Type B pancreatic cell (in vitro differentiated cells): Measurements from ENCODE around the gene ARL13A. TPM values are rescaled to one million over a fixed set of nuclear protein-coding genes. Genes with fewer than 3 reads are reported as not detected.

Experiments used
- DNase-seq: peaks from one replicate; pipeline ENCODE4 v3.0.0; 2021; ENCODE audit warnings: mixed read lengths; ENCODE audit not compliant: unreplicated experiment; ENCODE audit errors: extremely low spot score
- H3K27ac Mint-ChIP-seq: 2 replicates; pipeline ENCODE4 v1.8.0; 2021; ENCODE audit warnings: mild to moderate bottlenecking, mixed read lengths
- H3K27me3 Mint-ChIP-seq: 2 replicates; pipeline ENCODE4 v1.8.0; 2021; ENCODE audit warnings: mixed read lengths
- H3K36me3 Mint-ChIP-seq: 2 replicates; pipeline ENCODE4 v1.8.0; 2021; ENCODE audit warnings: mixed read lengths
- H3K4me1 Mint-ChIP-seq: one replicate; pipeline ENCODE4 v1.8.0; 2021; ENCODE audit warnings: mixed read lengths; ENCODE audit not compliant: unreplicated experiment
- H3K4me3 Mint-ChIP-seq: 2 replicates; pipeline ENCODE4 v1.8.0; 2021; ENCODE audit warnings: mild to moderate bottlenecking, mixed read lengths
- H3K9me3 Mint-ChIP-seq: 2 replicates; pipeline ENCODE4 v1.8.0; 2021; ENCODE audit warnings: mixed read lengths
- CTCF ChIP-seq: fragments of 200-600 bp; sonication (generic); conservative IDR thresholded peaks from 2 replicates; pipeline ENCODE4 v1.5.0; 2021; ENCODE audit warnings: antibody characterized with exemption, mild to moderate bottlenecking
- total RNA-seq: library from RNA; stranded (reverse); gene quantifications from 2 replicates; pipeline ENCODE4 v1.2.1, GENCODE V29; 2021; ENCODE audit warnings: low replicate concordance

ARL13A gene
- total RNA-seq, 1 donor from 2014 or later = not detected

GRCh38 chrX:101025126-101025525 lies 55.6 kb downstream of the ARL13A start:
- no peak for TF ChIP-seq CTCF
- H3K4me1 Mint-ChIP-seq = no peaks in the 10 kb centered on the region
- no peak overlapping the region for H3K4me3 Mint-ChIP-seq
- no peak for DNase-seq
- peaks cover 23% of the 10 kb centered on the region for H3K36me3 Mint-ChIP-seq
- H3K9me3 Mint-ChIP-seq = no peaks in the 10 kb centered on the region
- H3K27me3 Mint-ChIP-seq = no peaks in the 10 kb centered on the region
- no peak overlapping the region for H3K27ac Mint-ChIP-seq

- H3K27me3 Mint-ChIP-seq = no peaks in the 10 kb centered on the region
- H3K4me3 Mint-ChIP-seq = no peak overlapping the region
- H3K9me3 Mint-ChIP-seq = no peaks in the 10 kb centered on the region
- no peak overlapping the region for H3K27ac Mint-ChIP-seq
- peaks cover 17% of the 10 kb centered on the region for H3K36me3 Mint-ChIP-seq
- no peaks in the 10 kb centered on the region for H3K4me1 Mint-ChIP-seq
- DNase-seq = no peak
- no peak for TF ChIP-seq CTCF
These were observed 59.1 kb downstream of the ARL13A start for GRCh38 chrX:101028562-101028961.

- Mint-ChIP-seq H3K4me1 (no peaks in the 10 kb centered on the region), H3K9me3 (no peaks in the 10 kb centered on the region), H3K27me3 (no peaks in the 10 kb centered on the region), H3K4me3 (no peak overlapping the region), H3K36me3 (peaks cover 17% of the 10 kb centered on the region), H3K27ac (no peak overlapping the region)
- no peak for TF ChIP-seq CTCF
- DNase-seq = no peak
These were observed 60.2 kb downstream of the ARL13A start for GRCh38 chrX:101029665-101030064.

- H3K9me3 Mint-ChIP-seq = peaks cover 4% of the 10 kb centered on the region
- H3K27me3 Mint-ChIP-seq = no peaks in the 10 kb centered on the region
- H3K36me3 Mint-ChIP-seq = no peaks in the 10 kb centered on the region
These were observed 67.7 kb downstream of the ARL13A start for GRCh38 chrX:101037231-101037630.

GRCh38 chrX:101040197-101040596 lies 70.7 kb downstream of the ARL13A start:
- Mint-ChIP-seq H3K4me3 (no peak overlapping the region), H3K27ac (no peak overlapping the region), H3K9me3 (peaks cover 4% of the 10 kb centered on the region), H3K36me3 (no peaks in the 10 kb centered on the region), H3K4me1 (no peaks in the 10 kb centered on the region), H3K27me3 (no peaks in the 10 kb centered on the region)
- no peak for TF ChIP-seq CTCF
- no peak for DNase-seq

More at GRCh38 chrX:101037231-101037630, 67.7 kb downstream of the ARL13A start:
- H3K27ac Mint-ChIP-seq = no peak overlapping the region
- H3K4me3 Mint-ChIP-seq = no peak overlapping the region
- DNase-seq = no peak
- no peaks in the 10 kb centered on the region for H3K4me1 Mint-ChIP-seq
- TF ChIP-seq CTCF = no peak

Other genes with a start within 250 kb of the ARL13A start
- 4.0 and 7.8 TPM in 2 replicates for gene SYTL4, start 237.6 kb upstream of the ARL13A start, total RNA-seq
- 20.5 and 24.7 TPM in 2 replicates for gene CSTF2, start 149.3 kb upstream of the ARL13A start, total RNA-seq
- 0.70 and 1.2 TPM in 2 replicates for gene NOX1, start 95.3 kb upstream of the ARL13A start, total RNA-seq
- 1.7 and 5.0 TPM in 2 replicates for gene XKRX, start 40.8 kb upstream of the ARL13A start, total RNA-seq
- gene TRMT2B, start 82.4 kb downstream of the ARL13A start, total RNA-seq = 13.9 and 18.3 TPM in 2 replicates
- gene TMEM35A, start 109.2 kb downstream of the ARL13A start, total RNA-seq = 3.0 and 5.6 TPM in 2 replicates
- 5.5 and 18.8 TPM in 2 replicates for gene CENPI, start 128.5 kb downstream of the ARL13A start, total RNA-seq